Measurements from ENCODE around the gene TAF5L. TPM values are rescaled to one million over a fixed set of nuclear protein-coding genes. Genes with fewer than 3 reads are reported as not detected.

Gene TAF5L
- total RNA-seq, 1 donor from 2014 or later: 24.4 TPM

- DNase-seq (no peak), ATAC-seq (ENCODE audit: low read depth) (no peak)
- Mint-ChIP-seq H3K36me3 (ENCODE audit: low read depth) (peaks cover 78% of the 10 kb centered on the region), H3K27me3 (no peaks in the 10 kb centered on the region), H3K4me3 (no peak overlapping the region), H3K9me3 (no peaks in the 10 kb centered on the region), H3K27ac (no peak overlapping the region), H3K4me1 (peaks cover 16% of the 10 kb centered on the region)
- POLR2A ChIA-PET: interaction anchor here (0.6 kb wide), 1 partner anchor 672 kb away, joined by 4 read pairs; no protein-coding TSS in a partner anchor
- intact Hi-C loops (cut with micrococcal nuclease): no loop called here
- CTCF ChIA-PET: no interaction called here
- no peak for TF ChIP-seq CTCF (IDR thresholded peaks at IDR 0.05)
These were observed 16.5 kb upstream of the TAF5L start for GRCh38 chr1:229642376-229642775.

- no peak for DNase-seq
- no peak for ATAC-seq (ENCODE audit: low read depth)
- intact Hi-C loops (cut with micrococcal nuclease): no loop called here
- H3K4me3 Mint-ChIP-seq: no peak overlapping the region
- no peak overlapping the region for H3K27ac Mint-ChIP-seq
- peaks cover 16% of the 10 kb centered on the region for H3K4me1 Mint-ChIP-seq
- H3K27me3 Mint-ChIP-seq: no peaks in the 10 kb centered on the region
- peaks cover 79% of the 10 kb centered on the region for H3K36me3 Mint-ChIP-seq (ENCODE audit: low read depth)
- H3K9me3 Mint-ChIP-seq: no peaks in the 10 kb centered on the region
- POLR2A ChIA-PET: no interaction called here
- CTCF ChIA-PET: no interaction called here
- no peak for TF ChIP-seq CTCF (IDR thresholded peaks at IDR 0.05)
These were observed 15.4 kb upstream of the TAF5L start for GRCh38 chr1:229641306-229641705.

- H3K36me3 Mint-ChIP-seq (ENCODE audit: low read depth): peaks cover 80% of the 10 kb centered on the region
- no peaks in the 10 kb centered on the region for H3K9me3 Mint-ChIP-seq
- H3K27ac Mint-ChIP-seq: no peak overlapping the region
- ATAC-seq (ENCODE audit: low read depth): no peak
- no peak overlapping the region for H3K4me3 Mint-ChIP-seq
- intact Hi-C loops (cut with micrococcal nuclease): no loop called here
- no peak for DNase-seq
- POLR2A ChIA-PET: no interaction called here
- peaks cover 16% of the 10 kb centered on the region for H3K4me1 Mint-ChIP-seq
- CTCF ChIA-PET: no interaction called here
- TF ChIP-seq CTCF (IDR thresholded peaks at IDR 0.05): no peak
- no peaks in the 10 kb centered on the region for H3K27me3 Mint-ChIP-seq
These were observed 14.5 kb upstream of the TAF5L start for GRCh38 chr1:229640455-229640854.

DNA sequence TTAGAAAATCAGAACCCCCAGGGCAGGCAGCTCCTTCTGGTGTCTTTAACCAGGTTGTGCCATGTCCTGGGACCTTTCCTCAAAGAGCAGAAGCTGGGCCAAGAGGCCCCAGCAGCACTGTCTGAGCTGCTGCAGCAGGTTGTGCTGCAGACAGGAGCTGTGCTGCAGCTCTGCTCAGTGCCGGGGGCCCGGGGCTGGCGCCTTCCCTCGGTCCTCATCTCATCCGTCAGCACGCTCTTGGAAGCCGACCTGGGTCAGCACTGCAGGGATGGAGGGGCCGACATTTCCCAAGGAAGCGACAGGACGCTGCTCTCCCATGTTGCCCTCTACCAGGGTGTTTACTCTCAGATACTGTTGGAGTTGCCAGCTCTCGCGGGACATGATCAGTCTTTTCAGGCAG is 11.8 kb upstream of the TAF5L start:
- no peak for TF ChIP-seq CTCF (IDR thresholded peaks at IDR 0.05)
- CTCF ChIA-PET: no interaction called here
- POLR2A ChIA-PET: no interaction called here
- Mint-ChIP-seq H3K27ac (no peak overlapping the region), H3K27me3 (no peaks in the 10 kb centered on the region), H3K9me3 (no peaks in the 10 kb centered on the region), H3K4me3 (no peak overlapping the region), H3K36me3 (ENCODE audit: low read depth) (peaks cover 81% of the 10 kb centered on the region), H3K4me1 (peaks cover 2% of the 10 kb centered on the region)
- ATAC-seq (ENCODE audit: low read depth): no peak
- intact Hi-C loops (cut with micrococcal nuclease): no loop called here
- DNase-seq: no peak

- no peaks in the 10 kb centered on the region for H3K9me3 Mint-ChIP-seq
- intact Hi-C loops (cut with micrococcal nuclease): no loop called here
- no peak for TF ChIP-seq CTCF (IDR thresholded peaks at IDR 0.05)
- H3K27me3 Mint-ChIP-seq: no peaks in the 10 kb centered on the region
- no peak overlapping the region for H3K4me3 Mint-ChIP-seq
- no peak for ATAC-seq (ENCODE audit: low read depth)
- ChIA-PET CTCF (no interaction called here), POLR2A (interaction anchor here (0.6 to 1.0 kb wide), 2 partner anchors 9 to 68 kb away, joined by 4 to 7 read pairs; no protein-coding TSS in a partner anchor)
- no peaks in the 10 kb centered on the region for H3K4me1 Mint-ChIP-seq
- DNase-seq: no peak
- peaks cover 83% of the 10 kb centered on the region for H3K36me3 Mint-ChIP-seq (ENCODE audit: low read depth)
- no peak overlapping the region for H3K27ac Mint-ChIP-seq
These were observed 10.1 kb upstream of the TAF5L start for GRCh38 chr1:229636042-229636441.

Data from activated B cell treated with CpG ODN at 0.5 μM for 24 hours (primary cell).